ENCODE results near the gene HEATR5A.
"Not testable (repeated sequence)": the region's sequence is repeated elsewhere in the genome, so short reads cannot be mapped to it uniquely, and the experiment has no call there.

Gene HEATR5A

GRCh38 chr14:31337331-31337730, 83.0 kb downstream of the HEATR5A start:
- no peak for DNase-seq (ENCODE audit: low read depth)
- H3K4me3 ChIP-seq (ENCODE audit: low read depth, low read length) = no peak overlapping the region
- TF ChIP-seq CTCF (IDR thresholded peaks at IDR 0.05; ENCODE audit: insufficient read depth, low read depth, low read length, missing control alignments) = no peak

GRCh38 chr14:31336646-31337045, 83.7 kb downstream of the HEATR5A start:
- H3K4me3 ChIP-seq (ENCODE audit: low read depth, low read length) = no peak overlapping the region
- TF ChIP-seq CTCF (IDR thresholded peaks at IDR 0.05; ENCODE audit: insufficient read depth, low read depth, low read length, missing control alignments) = no peak
- no peak for DNase-seq (ENCODE audit: low read depth)

GRCh38 chr14:31331395-31331794, 89.0 kb downstream of the HEATR5A start:
- not testable (repeated sequence) for H3K4me3 ChIP-seq (ENCODE audit: low read depth, low read length); DNase-seq (ENCODE audit: low read depth)

GRCh38 chr14:31329876-31330521, 90.4 kb downstream of the HEATR5A start:
- not testable (repeated sequence) for DNase-seq (ENCODE audit: low read depth); H3K4me3 ChIP-seq (ENCODE audit: low read depth, low read length)

GRCh38 chr14:31326111-31326510, 94.2 kb downstream of the HEATR5A start:
- H3K4me3 ChIP-seq (ENCODE audit: low read depth, low read length) = no peak overlapping the region
- no peak for TF ChIP-seq CTCF (IDR thresholded peaks at IDR 0.05; ENCODE audit: insufficient read depth, low read depth, low read length, missing control alignments)
- peak; percentile 31 for DNase-seq (ENCODE audit: low read depth)

- DNase-seq (ENCODE audit: low read depth) = no peak
- H3K4me3 ChIP-seq (ENCODE audit: low read depth, low read length) = no peak overlapping the region
- TF ChIP-seq CTCF (IDR thresholded peaks at IDR 0.05; ENCODE audit: insufficient read depth, low read depth, low read length, missing control alignments) = no peak
Measured at GRCh38 chr14:31323419-31323818, 96.9 kb downstream of the HEATR5A start.

- no peak overlapping the region for H3K4me3 ChIP-seq (ENCODE audit: low read depth, low read length)
- TF ChIP-seq CTCF (IDR thresholded peaks at IDR 0.05; ENCODE audit: insufficient read depth, low read depth, low read length, missing control alignments) = no peak
- DNase-seq (ENCODE audit: low read depth) = no peak
Measured at GRCh38 chr14:31320922-31321766, 99.2 kb downstream of the HEATR5A start.

GRCh38 chr14:31320216-31320615, 100.1 kb downstream of the HEATR5A start:
- DNase-seq (ENCODE audit: low read depth) = no peak
- no peak for TF ChIP-seq CTCF (IDR thresholded peaks at IDR 0.05; ENCODE audit: insufficient read depth, low read depth, low read length, missing control alignments)
- H3K4me3 ChIP-seq (ENCODE audit: low read depth, low read length) = no peak overlapping the region

Measured in GM12865 (cell line).